Keratinocyte (primary cell): ENCODE measurements around the gene AP4S1.

ENCODE experiments used
- EZH2 ChIP-seq: IDR thresholded peaks from one replicate; pipeline ENCODE4 v1.6.1; 2012; ENCODE audit warnings: inconsistent platforms, mild to moderate bottlenecking, low read length, moderate library complexity
- TF ChIP-seq, protein P1 (sequence below), 3 experiments: IDR thresholded peaks in 1 of 3; conservative IDR thresholded peaks in 1 of 3; optimal IDR thresholded peaks in 1 of 3; 2 replicates in 2 of 3; 3 replicates in 1 of 3; pipeline versions ENCODE3 to v1.5.1; 2011; ENCODE audit warnings: low read length in 3 of 3, mild to moderate bottlenecking in 3 of 3, moderate library complexity in 2 of 3, control low read depth in 1 of 3, inconsistent platforms in 1 of 3; ENCODE audit not compliant: insufficient read depth in 2 of 3; ENCODE audit errors: extremely low read depth in 1 of 3

DNA sequence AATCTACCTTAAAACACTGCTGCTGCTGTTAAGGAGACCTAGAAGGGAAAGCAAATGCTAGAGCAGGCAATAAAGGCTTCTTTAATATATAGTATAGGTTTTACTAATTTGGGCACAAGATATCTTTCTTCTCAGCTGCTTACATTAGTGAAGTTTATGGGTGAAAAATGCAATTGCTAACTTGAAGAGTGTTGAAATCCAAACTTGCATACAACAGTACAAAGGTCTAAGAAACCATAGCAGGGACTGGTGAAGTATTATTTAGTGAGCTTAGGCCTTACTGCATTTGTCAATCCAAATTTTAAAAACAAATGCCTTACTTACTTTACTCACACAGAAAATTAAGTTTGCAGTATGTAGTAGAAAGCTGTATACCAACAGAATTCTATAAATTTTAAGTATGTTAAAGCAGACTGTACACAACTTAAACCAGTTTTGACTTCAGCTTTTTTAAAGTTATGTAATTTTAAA lies 1.4 kb upstream of the AP4S1 start:
- TF ChIP-seq, protein P1, sequence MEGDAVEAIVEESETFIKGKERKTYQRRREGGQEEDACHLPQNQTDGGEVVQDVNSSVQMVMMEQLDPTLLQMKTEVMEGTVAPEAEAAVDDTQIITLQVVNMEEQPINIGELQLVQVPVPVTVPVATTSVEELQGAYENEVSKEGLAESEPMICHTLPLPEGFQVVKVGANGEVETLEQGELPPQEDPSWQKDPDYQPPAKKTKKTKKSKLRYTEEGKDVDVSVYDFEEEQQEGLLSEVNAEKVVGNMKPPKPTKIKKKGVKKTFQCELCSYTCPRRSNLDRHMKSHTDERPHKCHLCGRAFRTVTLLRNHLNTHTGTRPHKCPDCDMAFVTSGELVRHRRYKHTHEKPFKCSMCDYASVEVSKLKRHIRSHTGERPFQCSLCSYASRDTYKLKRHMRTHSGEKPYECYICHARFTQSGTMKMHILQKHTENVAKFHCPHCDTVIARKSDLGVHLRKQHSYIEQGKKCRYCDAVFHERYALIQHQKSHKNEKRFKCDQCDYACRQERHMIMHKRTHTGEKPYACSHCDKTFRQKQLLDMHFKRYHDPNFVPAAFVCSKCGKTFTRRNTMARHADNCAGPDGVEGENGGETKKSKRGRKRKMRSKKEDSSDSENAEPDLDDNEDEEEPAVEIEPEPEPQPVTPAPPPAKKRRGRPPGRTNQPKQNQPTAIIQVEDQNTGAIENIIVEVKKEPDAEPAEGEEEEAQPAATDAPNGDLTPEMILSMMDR (optimal IDR thresholded peaks at IDR 0.05 in 1 of 3, IDR thresholded peaks at IDR 0.05 in 1 of 3, conservative IDR thresholded peaks at IDR 0.05 in 1 of 3; ENCODE audit: extremely low read depth in 1 of 3, insufficient read depth in 2 of 3, low read length in 3 of 3), result no peak
- TF ChIP-seq EZH2, result no peak
